IPS-20b (cell line): Measurements from ENCODE around the gene SEPTIN5.

ENCODE experiments used
- H3K27ac ChIP-seq: one replicate; pipeline ENCODE4 v1.5.1; 2013; ENCODE audit warnings: low read length
- H3K27me3 ChIP-seq: 2 replicates; pipeline ENCODE4 v1.6.1; 2013; ENCODE audit warnings: mild to moderate bottlenecking, low read length, inconsistent platforms; ENCODE audit not compliant: insufficient read depth
- H3K36me3 ChIP-seq: 2 replicates; pipeline ENCODE4 v1.6.1; 2013; ENCODE audit warnings: low read depth, mild to moderate bottlenecking, inconsistent platforms, low read length, moderate library complexity; ENCODE audit not compliant: insufficient read depth
- H3K4me1 ChIP-seq: 2 replicates; pipeline ENCODE4 v1.6.1; 2013; ENCODE audit warnings: mild to moderate bottlenecking, control low read depth, inconsistent platforms, low read length, moderate library complexity; ENCODE audit not compliant: insufficient read depth
- H3K4me3 ChIP-seq: 2 replicates; pipeline ENCODE4 v1.5.1; 2013; ENCODE audit warnings: mild to moderate bottlenecking, low read length, inconsistent platforms
- H3K9ac ChIP-seq: 2 replicates; pipeline ENCODE4 v1.6.1; 2013; ENCODE audit warnings: low read depth, mild to moderate bottlenecking, inconsistent platforms, low read length, moderate library complexity
- H3K9me3 ChIP-seq: 2 replicates; pipeline ENCODE4 v1.6.1; 2013; ENCODE audit warnings: mild to moderate bottlenecking, low read depth, low read length, inconsistent platforms; ENCODE audit not compliant: insufficient read depth

The SEPTIN5 gene

DNA sequence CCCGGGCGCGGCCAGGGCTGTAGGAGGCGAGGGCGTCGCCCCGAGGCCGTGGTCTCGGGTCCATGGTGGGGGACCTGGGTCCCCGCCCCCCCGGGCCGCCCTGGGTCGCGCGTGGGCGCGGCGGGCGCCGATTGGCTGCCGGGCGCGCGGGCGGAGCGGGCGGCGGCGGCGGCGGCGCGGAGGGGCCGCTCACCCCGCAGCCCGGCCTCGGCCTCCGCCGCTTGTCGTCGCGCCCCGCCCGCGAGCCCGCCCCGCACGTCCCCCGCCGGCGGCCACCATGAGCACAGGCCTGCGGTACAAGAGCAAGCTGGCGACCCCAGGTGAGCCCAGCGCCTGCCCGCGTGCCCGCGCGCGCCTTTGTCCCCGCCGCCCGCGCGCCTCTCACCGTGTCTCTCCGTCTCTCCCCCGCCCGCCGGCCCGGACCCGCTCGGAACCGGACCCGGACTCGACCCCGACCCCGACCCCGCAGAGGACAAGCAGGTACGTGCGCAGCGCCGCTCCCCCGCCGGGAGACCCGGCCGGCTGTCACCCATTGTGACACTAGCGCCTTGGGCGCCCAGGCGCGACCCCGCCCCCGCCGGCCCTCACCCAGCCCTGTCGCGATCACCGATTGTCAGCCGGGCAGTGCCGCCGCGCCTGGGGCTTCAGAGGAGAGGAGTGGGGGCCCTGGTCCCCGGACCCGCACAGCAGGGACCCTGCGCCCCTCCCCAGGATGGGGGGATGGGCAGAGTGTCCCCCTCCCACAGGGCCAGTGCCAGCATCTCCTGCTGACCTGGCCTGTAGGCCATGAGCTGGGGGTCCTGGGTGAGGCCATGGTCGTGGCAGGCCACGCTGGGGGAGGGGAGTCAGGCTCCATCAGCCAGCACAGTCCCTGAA lies at the start of gene SEPTIN5:
Gene SEPTIN5 (plus strand): TSS at position 192 of the 876 bp plus-strand sequence. CDS start 86 bp downstream, at position 278.
- no peaks in the 10 kb centered on the region for H3K9me3 ChIP-seq
- H3K27me3 ChIP-seq: peaks cover 85% of the 10 kb centered on the region
- H3K4me1 ChIP-seq: 0 out of 2 replicates have a peak, but pooled peaks cover 2% of the 10 kb centered on the region
- H3K36me3 ChIP-seq: no peaks in the 10 kb centered on the region
- no peak within 1 kb of the TSS for H3K27ac ChIP-seq
- H3K4me3 ChIP-seq: peak within 1 kb of the TSS; percentile 49; the same call in 1 of the 2 replicates
- no peak within 1 kb of the TSS for H3K9ac ChIP-seq

DNA sequence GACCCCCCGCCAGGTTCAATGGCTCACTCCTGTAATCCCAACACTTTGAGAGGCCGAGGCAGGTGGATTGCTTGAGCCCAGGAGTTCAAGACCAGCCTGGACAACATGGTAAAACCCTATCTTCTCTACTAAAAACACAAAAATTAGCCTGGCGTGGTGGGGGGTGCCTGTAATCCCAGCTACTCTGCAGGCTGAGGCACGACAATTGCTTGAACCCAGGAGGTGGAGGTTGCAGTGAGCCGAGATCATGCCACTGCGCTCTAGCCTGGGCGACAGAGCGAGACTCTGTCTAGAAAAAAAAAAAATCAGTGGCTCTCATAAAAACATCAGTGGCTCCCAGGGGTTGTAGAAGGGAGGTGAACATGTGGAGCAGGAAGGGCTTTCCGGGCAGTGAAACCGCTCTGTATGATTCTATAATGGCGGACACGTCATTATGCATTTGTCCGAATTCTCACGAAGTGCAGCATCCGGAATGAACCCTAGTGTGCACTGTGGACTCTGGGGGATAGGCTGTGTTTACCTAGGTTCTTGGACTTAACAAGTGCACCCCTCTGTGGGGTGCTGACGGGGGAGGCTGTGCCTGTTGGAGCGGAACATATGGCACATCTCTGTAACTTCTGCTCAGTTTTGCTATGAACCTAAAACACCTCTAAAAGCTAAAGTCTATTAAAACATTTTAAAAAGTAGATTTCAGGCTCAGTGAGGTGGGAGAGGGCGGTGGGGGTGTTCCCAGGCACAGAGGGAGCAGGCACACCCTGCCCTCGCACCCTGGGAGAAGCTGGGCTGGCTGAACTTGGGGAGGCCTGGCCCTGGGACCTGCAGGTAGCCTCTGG lies 49.1 kb upstream of the SEPTIN5 start:
- Histone ChIP-seq H3K4me1 (no peaks in the 10 kb centered on the region; the same call in 1 of the 2 replicates), H3K27me3 (no peaks in the 10 kb centered on the region; the same call in 1 of the 2 replicates), H3K4me3 (no peak overlapping the region), H3K9me3 (no peaks in the 10 kb centered on the region), H3K27ac (no peak overlapping the region), H3K36me3 (no peaks in the 10 kb centered on the region), H3K9ac (no peak overlapping the region)

DNA sequence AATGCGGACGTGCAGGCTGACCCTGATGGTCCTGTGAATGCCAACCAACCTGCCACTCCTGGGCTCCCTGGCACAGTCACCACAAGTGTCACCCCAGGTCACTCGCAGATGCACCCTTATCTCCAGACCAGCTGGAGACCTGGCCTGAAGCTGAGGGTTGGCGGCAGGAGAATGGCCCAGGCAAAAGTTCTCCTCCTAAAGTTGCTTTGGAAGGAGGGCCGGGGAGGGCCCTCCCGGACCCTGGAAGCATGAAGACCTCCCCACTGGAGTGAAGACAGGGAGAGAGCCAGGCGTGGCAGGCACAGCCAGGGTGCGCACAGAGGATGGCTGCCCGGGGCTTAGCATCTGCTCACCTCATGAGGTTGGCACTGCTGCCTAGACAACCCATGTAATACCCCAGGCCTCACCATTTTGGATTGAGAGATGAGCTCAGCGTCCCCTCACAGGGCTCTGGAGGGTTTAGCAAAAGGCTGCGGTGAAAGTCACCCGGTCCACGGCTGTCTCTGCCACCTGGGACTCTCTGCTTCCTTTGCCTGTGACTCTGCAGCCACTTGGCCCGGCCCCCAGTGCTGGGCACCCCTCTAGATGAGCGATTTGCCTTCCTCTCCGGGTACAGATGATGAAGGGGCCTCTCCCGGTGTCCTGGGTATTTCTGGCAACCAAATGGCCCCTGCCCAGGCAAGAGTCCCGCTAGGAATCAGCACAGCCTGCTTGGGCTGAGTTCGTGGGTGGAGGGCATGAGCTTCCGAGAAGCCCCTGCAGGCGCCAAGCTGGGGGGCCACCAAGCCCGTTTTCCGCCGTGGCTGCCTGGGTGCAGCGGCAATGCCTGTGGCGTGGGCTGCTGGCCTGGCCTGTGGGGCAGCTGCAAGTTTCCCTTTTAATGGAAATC lies 48.3 kb upstream of the SEPTIN5 start:
- Histone ChIP-seq H3K36me3 (no peaks in the 10 kb centered on the region), H3K4me1 (no peaks in the 10 kb centered on the region; the same call in 1 of the 2 replicates), H3K9ac (no peak overlapping the region), H3K27ac (no peak overlapping the region), H3K9me3 (no peaks in the 10 kb centered on the region), H3K4me3 (no peak overlapping the region), H3K27me3 (no peaks in the 10 kb centered on the region; the same call in 1 of the 2 replicates)

DNA sequence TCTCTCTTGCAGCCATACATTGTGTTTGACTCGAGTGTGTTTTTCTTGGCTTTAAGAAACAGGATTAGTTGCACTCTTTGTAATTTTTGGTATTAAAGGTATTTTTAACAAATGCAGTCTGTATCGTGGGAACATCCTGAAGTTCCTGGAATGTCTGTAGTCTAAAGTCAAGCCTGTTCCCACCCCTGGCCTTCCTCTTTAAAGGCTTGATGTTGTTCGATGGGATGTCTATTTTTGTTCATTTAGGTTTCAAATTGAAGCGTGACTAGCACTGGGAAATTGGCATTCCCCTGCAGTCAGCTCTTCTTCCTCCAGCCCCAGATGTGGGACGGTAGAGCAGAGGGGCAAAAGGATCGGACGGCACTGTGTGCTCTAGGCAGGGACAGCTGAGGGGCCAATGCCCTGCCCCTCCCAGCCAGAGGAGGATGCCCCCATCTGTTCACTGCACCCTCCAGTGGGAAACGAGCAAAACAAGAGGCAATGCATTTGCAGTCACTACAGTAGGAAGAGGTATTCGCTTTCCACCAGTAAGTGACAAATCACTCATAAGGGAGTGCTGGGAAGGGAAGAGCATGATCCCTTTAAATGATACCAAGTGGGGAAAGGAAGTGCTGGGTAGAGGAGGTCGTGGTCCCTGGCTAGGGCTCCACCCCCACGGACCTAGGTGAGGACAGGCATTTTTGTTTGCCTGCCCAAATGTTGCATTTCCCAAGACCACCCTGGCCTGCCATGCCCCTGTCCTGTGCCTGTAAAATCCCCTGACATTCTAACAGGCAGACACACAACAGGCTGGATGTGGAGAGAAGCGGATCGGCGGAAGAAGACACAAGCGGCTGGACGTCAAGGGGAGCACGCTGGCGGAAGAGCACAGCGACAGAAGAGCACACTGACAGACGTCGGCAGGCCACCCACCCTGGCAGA lies 47.4 kb upstream of the SEPTIN5 start:
- H3K27me3 ChIP-seq: no peaks in the 10 kb centered on the region; the same call in 1 of the 2 replicates
- no peak overlapping the region for H3K27ac ChIP-seq
- no peak overlapping the region for H3K4me3 ChIP-seq
- H3K9me3 ChIP-seq: no peaks in the 10 kb centered on the region; the same call in 1 of the 2 replicates
- no peaks in the 10 kb centered on the region for H3K36me3 ChIP-seq
- H3K9ac ChIP-seq: no peak overlapping the region
- no peaks in the 10 kb centered on the region; the same call in 1 of the 2 replicates for H3K4me1 ChIP-seq

DNA sequence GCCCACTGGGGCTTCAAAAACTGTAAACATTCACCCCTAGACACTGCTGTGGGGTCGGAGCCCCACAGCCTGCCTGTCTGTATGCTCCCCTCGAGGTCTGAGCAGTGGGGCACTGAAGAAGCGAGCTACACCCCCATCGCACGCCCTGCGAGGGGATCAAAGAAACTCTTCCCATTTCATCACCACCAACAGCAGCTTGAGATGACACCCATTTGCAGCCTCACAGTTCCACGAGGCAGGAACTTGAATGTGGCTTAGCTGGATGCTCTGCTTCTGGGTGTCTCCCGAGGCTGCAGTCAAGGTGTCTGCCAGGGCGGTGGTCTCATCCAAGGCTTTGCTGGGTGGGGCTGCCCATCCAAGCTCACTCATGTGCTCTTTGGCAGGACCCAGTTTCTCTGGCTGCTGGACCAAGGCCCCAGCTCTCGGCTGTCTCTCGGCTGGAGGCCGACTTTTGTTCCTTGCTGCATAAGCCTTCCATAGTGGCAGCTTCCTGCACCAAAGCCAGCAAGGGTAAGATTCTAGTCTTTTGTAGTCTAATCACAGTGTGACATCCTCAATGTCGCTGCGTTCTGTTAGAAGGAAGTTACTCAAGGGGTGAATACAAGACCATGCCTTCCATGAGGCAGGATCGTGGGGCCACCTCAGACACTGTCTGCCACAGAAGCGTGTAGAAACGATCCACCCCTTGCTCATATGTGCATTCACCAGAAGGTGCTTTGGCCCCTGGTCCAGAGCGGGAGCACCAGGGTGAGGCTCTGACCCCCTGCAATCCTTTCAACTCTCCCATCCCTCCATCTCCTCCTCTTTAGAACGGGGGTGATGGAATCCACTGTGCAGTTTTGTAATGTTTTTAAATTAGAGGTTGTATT lies 46.2 kb upstream of the SEPTIN5 start:
- no peaks in the 10 kb centered on the region; the same call in 1 of the 2 replicates for H3K9me3 ChIP-seq
- no peaks in the 10 kb centered on the region for H3K36me3 ChIP-seq
- H3K4me3 ChIP-seq: no peak overlapping the region
- H3K9ac ChIP-seq: no peak overlapping the region
- no peaks in the 10 kb centered on the region; the same call in 1 of the 2 replicates for H3K27me3 ChIP-seq
- no peak overlapping the region for H3K27ac ChIP-seq
- H3K4me1 ChIP-seq: no peaks in the 10 kb centered on the region; the same call in 1 of the 2 replicates

DNA sequence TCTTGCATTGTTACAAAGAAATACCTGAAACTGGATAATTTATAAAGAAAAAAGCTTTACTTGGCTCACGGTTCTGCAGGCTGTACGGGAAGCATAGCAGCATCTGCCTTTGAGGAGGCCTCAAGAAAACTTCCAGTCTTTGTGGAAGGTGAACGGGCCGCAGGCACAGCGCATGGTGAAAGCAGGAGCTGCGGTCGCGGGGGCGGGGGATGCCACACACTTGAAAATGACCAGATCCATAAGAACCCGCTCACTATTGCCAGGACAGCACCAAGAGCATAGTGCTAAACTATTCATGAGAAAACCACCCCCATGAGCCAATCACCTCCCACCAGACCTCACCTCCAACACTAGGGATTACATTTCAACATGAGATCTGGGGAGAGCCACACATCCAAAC lies 45.6 kb upstream of the SEPTIN5 start:
- Histone ChIP-seq H3K9me3 (no peaks in the 10 kb centered on the region; the same call in 1 of the 2 replicates), H3K9ac (no peak overlapping the region), H3K36me3 (no peaks in the 10 kb centered on the region), H3K4me1 (no peaks in the 10 kb centered on the region; the same call in 1 of the 2 replicates), H3K4me3 (no peak overlapping the region), H3K27me3 (no peaks in the 10 kb centered on the region; the same call in 1 of the 2 replicates), H3K27ac (no peak overlapping the region)

DNA sequence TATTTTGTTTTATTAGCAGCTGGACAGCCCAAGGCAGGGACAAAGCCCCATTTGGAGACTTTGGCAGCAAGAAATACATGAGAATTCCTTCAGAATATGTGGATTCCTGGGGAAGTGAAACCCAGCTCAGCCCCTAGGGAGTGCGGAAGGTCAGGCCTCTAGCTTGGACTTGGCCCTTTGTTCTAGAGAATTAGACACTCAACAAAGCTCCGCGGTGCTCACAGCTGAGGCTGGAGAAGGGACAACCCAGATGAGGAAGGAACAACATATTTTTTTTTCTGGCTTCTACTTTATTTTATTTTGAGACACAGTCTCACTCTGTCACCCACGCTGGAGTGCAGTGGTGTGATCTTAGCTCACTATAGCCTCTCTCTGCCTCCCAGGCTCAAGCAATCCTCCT lies 44.7 kb upstream of the SEPTIN5 start:
- H3K9me3 ChIP-seq: no peaks in the 10 kb centered on the region; the same call in 1 of the 2 replicates
- H3K4me1 ChIP-seq: no peaks in the 10 kb centered on the region

DNA sequence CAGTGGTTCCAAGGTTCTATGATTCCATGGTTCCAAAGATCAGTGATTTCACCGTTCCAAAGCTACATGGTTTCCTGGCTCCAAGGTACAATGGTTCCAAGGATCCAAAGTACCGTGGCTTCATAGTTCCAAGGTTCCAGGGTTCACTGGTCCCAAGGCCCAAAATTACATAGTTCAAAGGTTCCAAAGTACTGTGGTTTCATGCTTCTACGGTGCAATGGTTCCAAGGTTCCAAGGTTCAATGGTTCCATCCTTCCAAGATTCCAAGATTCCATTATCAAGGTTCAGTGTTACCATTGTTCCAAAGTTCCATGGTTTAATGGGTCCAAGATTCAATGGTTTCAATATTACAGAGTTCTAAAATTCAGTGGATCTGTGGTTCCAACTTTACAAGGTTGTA lies 43.0 kb upstream of the SEPTIN5 start:
- no peak overlapping the region for H3K27ac ChIP-seq
- no peak overlapping the region for H3K9ac ChIP-seq
- H3K9me3 ChIP-seq: no peaks in the 10 kb centered on the region; the same call in 1 of the 2 replicates
- H3K4me1 ChIP-seq: no peaks in the 10 kb centered on the region
- H3K36me3 ChIP-seq: no peaks in the 10 kb centered on the region
- no peaks in the 10 kb centered on the region; the same call in 1 of the 2 replicates for H3K27me3 ChIP-seq
- no peak overlapping the region for H3K4me3 ChIP-seq

More for the DNA sequence above, 44.7 kb upstream of the SEPTIN5 start:
- Histone ChIP-seq H3K9ac (no peak overlapping the region), H3K36me3 (no peaks in the 10 kb centered on the region), H3K4me3 (no peak overlapping the region), H3K27ac (no peak overlapping the region), H3K27me3 (no peaks in the 10 kb centered on the region; the same call in 1 of the 2 replicates)

DNA sequence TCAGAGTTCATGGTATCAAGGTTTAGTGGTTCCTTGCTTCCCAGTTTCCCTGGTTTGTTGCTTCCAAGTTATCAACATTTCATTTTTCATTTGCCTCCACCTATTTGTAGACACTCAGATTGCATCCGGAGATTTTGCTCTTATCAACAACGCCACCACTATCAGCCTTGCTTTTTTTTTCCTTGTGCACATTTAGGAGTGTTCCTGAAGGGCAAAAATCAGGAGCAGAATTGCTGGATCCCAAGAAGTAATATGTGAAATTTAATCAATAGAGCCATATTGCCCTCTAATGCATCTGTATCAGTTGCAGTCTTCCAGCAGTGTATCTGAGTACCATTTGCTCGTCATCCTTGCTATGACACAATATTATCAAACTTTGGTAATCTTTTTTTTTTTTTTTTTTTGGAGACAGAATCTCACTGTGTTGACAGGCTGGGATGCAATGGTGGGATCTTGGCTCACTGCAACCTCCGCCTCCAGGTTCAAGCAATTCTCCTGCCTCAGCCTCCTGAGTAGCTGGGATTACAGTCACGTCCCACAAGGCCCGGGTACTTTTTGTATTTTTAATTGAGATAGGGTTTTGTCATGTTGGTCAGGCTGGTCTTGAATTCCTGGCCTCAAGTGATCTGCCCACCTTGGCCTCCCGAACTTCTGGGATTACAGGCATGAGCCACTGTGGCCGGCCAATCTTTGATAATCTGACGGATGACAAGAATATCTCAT lies 42.1 kb upstream of the SEPTIN5 start:
- no peaks in the 10 kb centered on the region for H3K4me1 ChIP-seq
- no peaks in the 10 kb centered on the region for H3K36me3 ChIP-seq
- H3K9me3 ChIP-seq: no peaks in the 10 kb centered on the region; the same call in 1 of the 2 replicates
- H3K27me3 ChIP-seq: no peaks in the 10 kb centered on the region; the same call in 1 of the 2 replicates
- H3K4me3 ChIP-seq: no peak overlapping the region
- no peak overlapping the region for H3K9ac ChIP-seq
- no peak overlapping the region for H3K27ac ChIP-seq
